HG03558 (cell line): ENCODE measurements around the gene COG7.
"Not testable (repeated sequence)": the region's sequence is repeated elsewhere in the genome, so short reads cannot be mapped to it uniquely, and the experiment has no call there.

ENCODE experiments used
- ATAC-seq: cut with Tn5 transposase; IDR thresholded peaks from one replicate; pipeline ENCODE4 v1.9.1; 2021; ENCODE audit warnings: moderate number of reproducible peaks; ENCODE audit not compliant: unreplicated experiment; ENCODE audit errors: extremely low read depth

The COG7 gene

GRCh38 chr16:23478566-23478965 is 25.6 kb upstream of the COG7 start:
- no peak for ATAC-seq

DNA sequence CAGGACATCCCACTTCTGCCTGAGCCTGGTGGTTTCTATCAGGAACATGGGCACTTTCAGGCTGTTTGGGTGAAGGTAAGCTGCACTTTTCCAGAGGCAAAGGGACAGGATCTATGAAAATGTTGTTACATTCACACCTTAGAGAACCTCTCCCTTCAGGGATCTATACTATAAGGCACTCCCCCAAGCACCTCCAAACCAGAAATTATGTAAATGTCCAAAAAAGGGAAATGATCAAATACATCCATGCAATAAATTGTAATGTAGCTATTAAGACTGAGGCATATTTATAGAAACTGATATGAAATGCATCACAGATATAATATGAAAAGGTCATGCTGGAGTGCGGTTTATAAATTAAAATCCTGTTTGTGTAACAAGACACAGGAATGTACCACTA is 23.3 kb upstream of the COG7 start:
- no peak for ATAC-seq

GRCh38 chr16:23469814-23470213 is 16.8 kb upstream of the COG7 start:
- ATAC-seq = no peak

DNA sequence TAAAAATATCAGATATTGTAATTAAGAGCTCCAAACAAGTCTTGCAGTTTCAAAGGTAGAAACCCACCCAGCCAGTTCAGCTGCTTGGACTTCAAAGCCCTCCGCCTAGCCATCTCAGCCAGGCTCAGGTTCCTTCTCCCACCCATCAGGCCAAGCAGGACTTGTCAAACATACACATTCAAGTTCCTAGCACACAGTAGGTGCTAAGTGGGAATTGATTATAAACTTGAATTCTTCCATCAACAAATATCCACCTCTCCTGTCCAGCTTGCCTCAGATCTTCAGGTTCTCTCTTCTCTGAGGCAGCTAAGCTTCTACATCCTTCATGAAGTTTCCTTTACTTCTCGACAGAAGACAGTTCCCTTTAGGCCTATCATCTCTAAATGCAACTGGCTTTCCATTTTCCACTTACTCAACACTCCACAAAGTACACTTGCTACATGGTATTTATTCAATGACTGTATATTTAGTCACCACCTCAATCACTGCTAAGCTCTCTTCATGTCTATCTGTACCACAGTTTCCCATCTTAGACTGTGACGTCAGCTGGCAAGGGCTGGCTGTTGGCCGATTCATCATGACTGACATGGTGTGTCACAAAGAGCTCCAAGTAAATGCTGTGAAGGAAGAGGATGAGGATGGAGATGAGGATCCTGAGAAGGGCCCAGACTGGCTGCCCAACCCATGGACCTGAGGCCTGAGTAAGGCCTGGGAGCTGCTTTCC is 13.3 kb upstream of the COG7 start:
- no peak for ATAC-seq

DNA sequence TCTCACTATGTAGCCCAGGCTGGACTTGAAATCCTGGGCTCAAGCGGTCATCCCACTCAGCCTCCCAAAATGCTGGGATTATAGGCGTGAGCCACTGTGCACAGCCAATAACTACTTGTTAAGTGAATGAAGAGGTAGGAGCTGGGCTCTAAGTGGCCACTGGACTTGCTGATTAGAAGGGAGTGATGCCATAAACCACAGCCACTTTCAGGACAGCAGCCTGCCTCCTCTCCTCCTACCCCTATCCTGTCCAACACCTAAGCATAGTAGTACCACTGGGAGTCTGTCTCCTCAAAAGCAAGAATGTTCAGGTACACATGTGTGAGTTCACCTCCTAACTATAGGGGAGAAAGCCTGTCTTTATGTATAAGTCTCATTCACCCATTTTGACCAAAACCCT is 12.2 kb upstream of the COG7 start:
- ATAC-seq = no peak

GRCh38 chr16:23464196-23464595 is 11.2 kb upstream of the COG7 start:
- no peak for ATAC-seq

- not testable (repeated sequence) for ATAC-seq
Measured at GRCh38 chr16:23462994-23463393, 10.0 kb upstream of the COG7 start.

DNA sequence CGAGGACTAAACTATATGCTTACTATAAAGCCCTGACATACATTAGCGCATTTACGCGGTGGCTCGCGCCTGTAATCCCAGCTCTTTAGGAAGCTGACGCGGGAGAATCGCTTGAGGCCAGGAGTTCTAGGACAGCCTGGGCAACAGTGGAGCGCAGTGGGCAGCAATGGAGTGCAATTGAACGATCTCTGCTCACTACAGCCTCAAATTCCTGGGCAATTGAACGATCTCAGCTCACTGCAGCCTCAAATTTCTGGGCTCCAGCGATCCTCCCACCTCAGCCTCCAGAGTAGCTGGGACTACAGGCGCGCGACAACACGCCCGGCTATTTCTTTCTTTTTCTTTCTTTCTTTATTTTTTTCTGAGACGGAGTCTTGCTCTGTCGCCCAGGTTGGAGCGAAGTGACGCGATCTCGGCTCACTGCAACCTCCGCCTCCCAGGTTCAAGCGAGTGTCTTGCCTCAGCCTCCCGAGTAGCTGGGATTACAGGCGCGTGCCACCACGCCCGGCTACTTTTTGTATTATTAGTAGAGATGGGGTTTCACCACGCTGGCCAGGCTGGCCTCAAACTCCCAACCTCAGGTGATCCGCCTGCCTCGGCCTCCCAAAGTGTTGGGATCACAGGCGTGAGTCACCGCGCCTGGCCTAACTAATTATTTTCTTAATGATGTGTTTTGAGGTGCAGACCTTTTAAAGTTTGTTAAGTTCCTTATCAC is 506 bp upstream of the COG7 start:
- ATAC-seq = no peak

GRCh38 chr16:23452221-23452571 is 793 bp downstream of the COG7 start:
- no peak for ATAC-seq

DNA sequence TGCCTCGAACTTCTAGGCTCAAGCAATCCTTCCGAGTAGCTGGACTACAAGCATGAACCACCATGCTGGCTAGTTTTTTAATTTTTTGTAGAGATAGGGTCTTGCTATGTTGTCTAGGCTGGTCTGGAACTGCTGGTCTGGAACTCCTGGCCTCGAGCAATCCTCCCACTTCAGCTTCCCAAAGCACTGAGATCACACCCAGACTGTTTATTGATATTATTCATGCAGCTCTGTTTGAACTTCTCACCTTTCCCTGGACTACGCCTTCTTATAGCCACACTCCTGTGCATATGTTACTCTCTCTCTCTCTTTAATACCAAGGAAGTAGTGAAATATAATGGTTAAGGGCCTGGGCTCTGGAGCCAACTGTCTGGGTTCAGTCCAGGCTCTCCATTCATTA is 4.6 kb downstream of the COG7 start:
- ATAC-seq = no peak

GRCh38 chr16:23437542-23437941 is 15.4 kb downstream of the COG7 start:
- ATAC-seq = not testable (repeated sequence)

- no peak for ATAC-seq
Measured at GRCh38 chr16:23436951-23437350, 16.0 kb downstream of the COG7 start.

DNA sequence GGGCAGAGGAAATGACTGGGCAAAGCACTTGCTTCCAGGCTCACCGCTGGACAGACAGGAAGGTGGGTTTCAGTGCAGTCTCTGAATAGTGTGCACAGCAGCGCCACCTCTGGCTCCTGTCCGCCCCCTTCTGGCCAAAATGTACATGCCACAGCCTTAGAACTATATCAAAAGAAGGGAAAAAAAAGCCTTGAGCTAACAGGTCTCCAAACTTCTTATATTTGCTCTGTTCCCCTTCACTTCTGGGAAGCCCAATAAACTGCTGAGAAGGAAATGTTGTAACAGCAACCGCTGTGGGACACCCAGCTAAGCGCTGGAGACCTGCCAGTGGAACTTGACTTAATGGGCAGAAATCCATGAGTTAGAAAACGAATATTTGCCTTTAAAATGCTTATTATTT is 17.5 kb downstream of the COG7 start:
- ATAC-seq = no peak

GRCh38 chr16:23434380-23434779 is 18.6 kb downstream of the COG7 start:
- ATAC-seq = no peak

GRCh38 chr16:23433261-23433920 is 19.6 kb downstream of the COG7 start:
- no peak for ATAC-seq

- ATAC-seq = no peak
Measured at GRCh38 chr16:23432176-23433128, 20.5 kb downstream of the COG7 start.

GRCh38 chr16:23428351-23428750 is 24.6 kb downstream of the COG7 start:
- no peak for ATAC-seq

DNA sequence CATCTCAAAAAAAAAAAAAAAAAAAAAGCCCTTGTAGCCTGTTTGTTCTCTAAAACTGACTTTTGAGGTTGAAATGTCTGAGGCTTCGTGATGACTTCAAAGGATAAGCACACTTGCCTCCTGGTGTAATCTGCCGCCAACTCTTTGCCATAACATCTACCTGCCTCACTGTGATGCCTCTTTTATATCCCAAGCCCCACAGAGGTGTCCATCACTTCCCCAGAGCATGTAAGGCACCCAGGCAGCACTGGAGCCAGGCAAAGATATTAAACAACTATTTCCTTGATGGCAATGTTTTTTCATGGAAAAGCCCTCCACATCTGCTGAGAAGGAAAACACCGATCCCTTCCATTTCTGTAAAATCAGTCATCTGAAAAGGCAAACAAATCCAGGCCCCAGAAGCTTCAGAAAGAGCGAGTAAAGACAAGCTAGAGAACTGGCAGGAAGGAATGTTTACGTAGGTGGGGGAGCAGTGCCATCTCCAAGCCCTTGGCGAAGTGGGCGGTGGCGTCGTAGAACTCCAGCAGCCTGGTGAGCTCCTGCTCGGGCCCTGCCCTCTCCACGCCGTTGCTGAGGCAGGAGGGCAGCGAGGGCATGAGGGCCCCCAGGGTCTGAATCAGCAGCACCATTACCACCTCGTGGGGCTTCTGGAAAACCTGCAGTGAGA is 28.6 kb downstream of the COG7 start:
- ATAC-seq = no peak

DNA sequence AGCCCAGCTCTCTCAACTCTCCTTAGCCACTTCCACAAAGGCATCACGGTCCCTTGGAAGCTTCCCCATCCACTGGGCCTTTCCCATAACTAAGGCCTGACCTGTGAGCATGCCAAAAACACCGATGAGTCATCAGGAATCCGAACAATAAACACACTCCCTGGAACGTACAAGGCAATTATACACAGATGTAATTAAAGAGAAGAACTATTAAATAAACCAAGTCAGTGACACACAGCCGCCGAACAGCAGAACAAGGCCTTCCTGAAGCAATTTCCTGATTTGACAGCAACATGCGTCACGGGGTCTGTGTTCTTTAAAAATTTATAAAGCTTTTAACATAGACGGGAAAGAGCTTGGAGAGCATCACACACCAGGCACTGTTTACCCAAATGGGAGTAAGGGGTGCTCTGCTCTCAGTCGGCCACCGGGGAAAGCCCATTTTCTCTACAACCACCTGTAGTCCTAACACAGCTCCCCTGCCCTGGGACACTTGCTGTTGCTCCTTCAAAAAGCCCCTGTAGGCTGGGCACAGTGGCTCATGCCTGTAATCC is 29.4 kb downstream of the COG7 start:
- no peak for ATAC-seq

- ATAC-seq = no peak
Measured at GRCh38 chr16:23420011-23420410, 33.0 kb downstream of the COG7 start.
